Measurements from ENCODE around the gene RAPGEF5.

Gene RAPGEF5

GRCh38 chr7:22395222-22395621 is 38.3 kb upstream of the RAPGEF5 start:
- no peaks in the 10 kb centered on the region for H3K27me3 ChIP-seq
- no peak for TF ChIP-seq CTCF (IDR thresholded peaks at IDR 0.05)
- no peak overlapping the region for H3K27ac ChIP-seq
- H3K36me3 ChIP-seq = no peaks in the 10 kb centered on the region
- DNase-seq = no peak
- intact Hi-C loops (cut with DNase I; ENCODE audit: low total_unique reads) = no loop called here
- H3K9me3 ChIP-seq = no peaks in the 10 kb centered on the region
- H3K4me1 ChIP-seq = no peaks in the 10 kb centered on the region
- H3K4me3 ChIP-seq = no peak overlapping the region

DNA sequence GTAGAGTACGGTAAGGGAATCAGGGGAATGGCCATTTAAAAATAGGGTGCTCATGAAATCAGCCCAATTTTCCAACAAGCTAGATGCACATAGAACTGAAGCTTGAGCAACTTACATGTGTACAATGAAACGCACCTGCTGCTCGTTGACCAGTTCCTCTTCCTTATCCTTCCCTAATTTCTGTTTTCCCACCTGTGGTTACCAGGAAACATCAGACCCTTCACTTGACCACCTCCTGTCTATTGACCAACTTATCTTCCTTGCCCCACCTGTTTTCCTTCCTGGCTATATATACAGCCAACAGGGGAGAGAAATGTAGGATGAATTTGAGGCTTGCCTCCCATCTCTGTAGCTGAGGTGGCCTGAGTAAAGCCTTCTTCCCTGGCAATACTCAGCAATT is 37.8 kb upstream of the RAPGEF5 start:
- no peak for DNase-seq
- no peaks in the 10 kb centered on the region for H3K4me1 ChIP-seq
- intact Hi-C loops (cut with DNase I; ENCODE audit: low total_unique reads) = no loop called here
- TF ChIP-seq CTCF (IDR thresholded peaks at IDR 0.05) = no peak
- H3K36me3 ChIP-seq = no peaks in the 10 kb centered on the region
- H3K27me3 ChIP-seq = no peaks in the 10 kb centered on the region
- no peak overlapping the region for H3K4me3 ChIP-seq
- no peaks in the 10 kb centered on the region for H3K9me3 ChIP-seq
- no peak overlapping the region for H3K27ac ChIP-seq

GRCh38 chr7:22393913-22394729 is 37.2 kb upstream of the RAPGEF5 start:
- Histone ChIP-seq H3K36me3 (no peaks in the 10 kb centered on the region), H3K4me3 (no peak overlapping the region), H3K27ac (no peak overlapping the region), H3K9me3 (no peaks in the 10 kb centered on the region), H3K27me3 (no peaks in the 10 kb centered on the region), H3K4me1 (no peaks in the 10 kb centered on the region)
- DNase-seq = no peak
- TF ChIP-seq CTCF (IDR thresholded peaks at IDR 0.05) = no peak
- intact Hi-C loops (cut with DNase I; ENCODE audit: low total_unique reads) = no loop called here

- DNase-seq = no peak
These were observed 33.6 kb upstream of the RAPGEF5 start for GRCh38 chr7:22390516-22390915.

GRCh38 chr7:22389892-22390291 is 32.9 kb upstream of the RAPGEF5 start:
- no peak overlapping the region for H3K27ac ChIP-seq
- no peak for DNase-seq
- H3K4me1 ChIP-seq = peaks cover 0 to 14% (median 3%) of the 10 kb centered on the region in 4 donors
- H3K36me3 ChIP-seq = no peaks in the 10 kb centered on the region
- no peak for TF ChIP-seq CTCF (IDR thresholded peaks at IDR 0.05)
- H3K27me3 ChIP-seq = no peaks in the 10 kb centered on the region
- intact Hi-C loops (cut with DNase I; ENCODE audit: low total_unique reads) = no loop called here
- no peaks in the 10 kb centered on the region for H3K9me3 ChIP-seq
- no peak overlapping the region for H3K4me3 ChIP-seq

More at GRCh38 chr7:22390516-22390915, 33.6 kb upstream of the RAPGEF5 start:
- intact Hi-C loops (cut with DNase I; ENCODE audit: low total_unique reads) = no loop called here
- no peak overlapping the region for H3K4me3 ChIP-seq
- H3K36me3 ChIP-seq = no peaks in the 10 kb centered on the region
- TF ChIP-seq CTCF (IDR thresholded peaks at IDR 0.05) = no peak
- H3K27ac ChIP-seq = no peak overlapping the region
- no peaks in the 10 kb centered on the region for H3K27me3 ChIP-seq
- no peaks in the 10 kb centered on the region for H3K9me3 ChIP-seq
- peaks cover 0 to 14% (median 3%) of the 10 kb centered on the region in 4 donors for H3K4me1 ChIP-seq

Data from tibial artery (tissue), 4 donors.